AG10803 (cell line): ENCODE measurements around the gene GATB.

Experiments
- DNase-seq: peaks from one replicate; pipeline ENCODE4 v3.0.0; 2010; ENCODE audit warnings: low read depth
- H3K4me3 ChIP-seq: 2 replicates; pipeline ENCODE4 v1.5.1; 2011; ENCODE audit warnings: mild to moderate bottlenecking, low read length, control low read depth
- CTCF ChIP-seq: conservative IDR thresholded peaks from 2 replicates; pipeline ENCODE4 v1.5.1; 2011; ENCODE audit warnings: mild to moderate bottlenecking, low read length, control low read depth, inconsistent platforms

The GATB gene

GRCh38 chr4:151678048-151678872 is 82.5 kb downstream of the GATB start:
- TF ChIP-seq CTCF: no peak
- no peak overlapping the region for H3K4me3 ChIP-seq
- no peak for DNase-seq

GRCh38 chr4:151677193-151677592 is 83.6 kb downstream of the GATB start:
- TF ChIP-seq CTCF: no peak
- DNase-seq: no peak
- no peak overlapping the region for H3K4me3 ChIP-seq

- peak; percentile 75 for DNase-seq
- no peak for TF ChIP-seq CTCF
- H3K4me3 ChIP-seq: no peak overlapping the region
These were observed 84.5 kb downstream of the GATB start for GRCh38 chr4:151676301-151676700.

- DNase-seq: no peak
- TF ChIP-seq CTCF: no peak
- no peak overlapping the region for H3K4me3 ChIP-seq
These were observed 85.3 kb downstream of the GATB start for GRCh38 chr4:151675411-151675971.

- H3K4me3 ChIP-seq: no peak overlapping the region
- peak; percentile 20 for TF ChIP-seq CTCF
- peak; percentile 33 for DNase-seq
These were observed 85.9 kb downstream of the GATB start for GRCh38 chr4:151674804-151675391.

- DNase-seq: no peak
- H3K4me3 ChIP-seq: no peak overlapping the region
- no peak for TF ChIP-seq CTCF
These were observed 86.8 kb downstream of the GATB start for GRCh38 chr4:151673908-151674520.
